SK-N-SH treated with all-trans-retinoic acid at 6 μM for 48 hours (cell line): ENCODE results near the gene CMIP.

Experiments used
- ATAC-seq: fragments of 200-7000 bp; cut with Tn5 transposase; 3 replicates; pipeline ENCODE4 v1.9.1; 2020; ENCODE audit warnings: mild to moderate bottlenecking, moderate library complexity
- ARNTL ChIP-seq: fragments of 450-650 bp; formaldehyde crosslinking; IDR thresholded peaks from 2 replicates; pipeline ENCODE4 v1.5.0; 2020; ENCODE audit warnings: low read depth, mild to moderate bottlenecking, moderate library complexity, borderline replicate concordance
- BACH2 ChIP-seq: fragments of 250-450 bp; sonication (Bioruptor Pico); IDR thresholded peaks from 2 replicates; pipeline ENCODE4 v1.9.0; 2021; ENCODE audit warnings: mild to moderate bottlenecking, borderline replicate concordance
- CSDC2 ChIP-seq: fragments of 250-450 bp; sonication (Bioruptor Pico); IDR thresholded peaks from 2 replicates; pipeline ENCODE4 v1.5.0; 2020; ENCODE audit warnings: mild to moderate bottlenecking, moderate library complexity
- CSRNP3 ChIP-seq: fragments of 250-450 bp; sonication (Bioruptor Pico); IDR thresholded peaks from 2 replicates; pipeline ENCODE4 v1.5.1; 2021; ENCODE audit warnings: mild to moderate bottlenecking, moderate library complexity
- ESRRG ChIP-seq: fragments of 250-450 bp; sonication (Bioruptor Pico); IDR thresholded peaks from 2 replicates; pipeline ENCODE4 v1.6.1; 2021; ENCODE audit warnings: mild to moderate bottlenecking
- GLIS3 ChIP-seq: fragments of 250-450 bp; sonication (Bioruptor Pico); IDR thresholded peaks from 2 replicates; pipeline ENCODE4 v1.5.0; 2020; ENCODE audit warnings: mild to moderate bottlenecking, moderate library complexity
- ISL1 ChIP-seq: fragments of 250-450 bp; sonication (Bioruptor Pico); IDR thresholded peaks from 2 replicates; pipeline ENCODE4 v2.1.2; 2022; ENCODE audit warnings: mild to moderate bottlenecking, moderate library complexity
- POU6F1 ChIP-seq: fragments of 250-450 bp; sonication (Bioruptor Pico); IDR thresholded peaks from 2 replicates; pipeline ENCODE4 v1.8.0; 2021; ENCODE audit warnings: low read depth, mild to moderate bottlenecking, moderate library complexity, borderline replicate concordance
- PPARA ChIP-seq: fragments of 250-450 bp; sonication (Bioruptor Pico); IDR thresholded peaks from 2 replicates; pipeline ENCODE4 v1.5.0; 2020; ENCODE audit warnings: mild to moderate bottlenecking, borderline replicate concordance
- RARB ChIP-seq: fragments of 250-450 bp; sonication (Bioruptor Pico); IDR thresholded peaks from 2 replicates; pipeline ENCODE4 v1.8.0; 2021; ENCODE audit warnings: mild to moderate bottlenecking, moderate library complexity
- SNAI2 ChIP-seq: fragments of 250-450 bp; sonication (Bioruptor Pico); IDR thresholded peaks from 2 replicates; pipeline ENCODE4 v1.5.0; 2020; ENCODE audit warnings: mild to moderate bottlenecking, moderate library complexity
- TCF4 ChIP-seq: fragments of 250-450 bp; sonication (Bioruptor Pico); IDR thresholded peaks from 2 replicates; pipeline ENCODE4 v1.8.0; 2021; ENCODE audit warnings: mild to moderate bottlenecking, moderate library complexity, borderline replicate concordance
- TOX ChIP-seq: fragments of 250-450 bp; sonication (Bioruptor Pico); IDR thresholded peaks from 2 replicates; pipeline ENCODE4 v1.8.0; 2021; ENCODE audit warnings: mild to moderate bottlenecking, moderate library complexity, borderline replicate concordance
- TSHZ2 ChIP-seq: fragments of 250-450 bp; sonication (Bioruptor Pico); IDR thresholded peaks from 2 replicates; pipeline ENCODE4 v1.5.0; 2020; ENCODE audit warnings: mild to moderate bottlenecking, moderate library complexity
- ZC3H10 ChIP-seq: fragments of 250-450 bp; sonication (Bioruptor Pico); IDR thresholded peaks from 2 replicates; pipeline ENCODE4 v1.5.1; 2021; ENCODE audit warnings: mild to moderate bottlenecking, moderate library complexity
- ZFP3 ChIP-seq: fragments of 250-450 bp; sonication (Bioruptor Pico); IDR thresholded peaks from 2 replicates; pipeline ENCODE4 v1.5.0; 2020; ENCODE audit warnings: mild to moderate bottlenecking, moderate library complexity
- ZFP30 ChIP-seq: fragments of 450-650 bp; formaldehyde crosslinking; IDR thresholded peaks from 2 replicates; pipeline ENCODE4 v1.5.0; 2022; ENCODE audit warnings: mild to moderate bottlenecking, moderate library complexity
- ZNF565 ChIP-seq: fragments of 450-650 bp; formaldehyde crosslinking; conservative IDR thresholded peaks from 2 replicates; pipeline ENCODE4 v1.5.0; 2020; ENCODE audit warnings: low read depth, mild to moderate bottlenecking, moderate library complexity
- ZNF70 ChIP-seq: fragments of 450-650 bp; formaldehyde crosslinking; IDR thresholded peaks from 2 replicates; pipeline ENCODE4 v1.5.0; 2020; ENCODE audit warnings: mild to moderate bottlenecking, moderate library complexity
- ZNF8 ChIP-seq: fragments of 450-650 bp; formaldehyde crosslinking; IDR thresholded peaks from 2 replicates; pipeline ENCODE4 v1.5.0; 2020; ENCODE audit warnings: mild to moderate bottlenecking, moderate library complexity
- TF ChIP-seq, protein P1 (sequence below): fragments of 250-450 bp; sonication (Bioruptor Pico); IDR thresholded peaks from 2 replicates; pipeline ENCODE4 v1.8.0; 2020; ENCODE audit warnings: mild to moderate bottlenecking, moderate library complexity, borderline replicate concordance

CMIP gene

DNA sequence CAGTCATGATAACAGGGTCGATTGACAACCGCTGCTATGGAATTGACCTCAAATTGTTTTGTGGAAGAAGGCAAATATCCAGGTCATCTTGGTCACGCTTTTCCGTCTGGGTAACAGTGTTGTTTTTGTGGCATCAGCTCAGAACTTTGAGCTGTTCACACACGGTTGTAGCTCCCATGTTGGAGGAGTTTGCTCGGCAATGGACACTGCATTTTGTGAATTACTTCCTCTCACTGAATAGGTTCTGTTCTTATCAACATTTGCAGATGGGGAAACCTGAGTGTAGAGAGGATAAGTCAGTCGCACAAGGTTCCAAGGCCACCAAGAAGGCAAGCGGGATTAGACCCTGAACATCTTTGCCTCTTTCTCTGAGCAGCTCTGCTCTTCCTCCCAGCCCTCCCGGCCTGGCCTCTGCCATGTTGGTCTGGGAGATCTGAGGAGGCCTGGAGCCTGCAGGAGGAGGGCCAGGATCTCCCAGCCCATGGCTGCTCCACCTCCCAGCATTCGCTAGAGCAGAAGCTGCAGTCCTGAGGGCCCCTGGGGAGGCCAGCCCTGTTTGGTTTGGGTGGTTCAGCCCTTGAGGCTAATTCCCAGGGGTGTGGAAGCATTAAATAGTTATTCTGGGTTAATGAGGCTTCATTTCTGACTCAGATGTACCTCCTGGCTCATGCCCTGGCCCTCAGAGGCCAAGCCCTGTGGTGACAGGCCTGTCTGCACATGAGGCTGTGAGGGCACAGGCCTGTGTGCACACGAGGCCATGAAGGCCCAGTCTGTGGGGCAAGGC lies 180.3 kb downstream of the CMIP start:
- TF ChIP-seq CSDC2 (CRISPR knock-in tag) (no peak), TSHZ2 (CRISPR knock-in tag) (no peak), ISL1 (CRISPR knock-in tag) (no peak), ESRRG (CRISPR knock-in tag) (no peak), TOX (CRISPR knock-in tag) (no peak), ARNTL (CRISPR knock-in tag) (no peak), PPARA (CRISPR knock-in tag) (no peak), ZNF70 (CRISPR knock-in tag) (no peak), ZFP3 (no peak), ZFP30 (CRISPR knock-in tag) (no peak), POU6F1 (no peak), GLIS3 (CRISPR knock-in tag) (no peak), BACH2 (CRISPR knock-in tag) (no peak), CSRNP3 (CRISPR knock-in tag) (no peak)
- TF ChIP-seq, protein P1, sequence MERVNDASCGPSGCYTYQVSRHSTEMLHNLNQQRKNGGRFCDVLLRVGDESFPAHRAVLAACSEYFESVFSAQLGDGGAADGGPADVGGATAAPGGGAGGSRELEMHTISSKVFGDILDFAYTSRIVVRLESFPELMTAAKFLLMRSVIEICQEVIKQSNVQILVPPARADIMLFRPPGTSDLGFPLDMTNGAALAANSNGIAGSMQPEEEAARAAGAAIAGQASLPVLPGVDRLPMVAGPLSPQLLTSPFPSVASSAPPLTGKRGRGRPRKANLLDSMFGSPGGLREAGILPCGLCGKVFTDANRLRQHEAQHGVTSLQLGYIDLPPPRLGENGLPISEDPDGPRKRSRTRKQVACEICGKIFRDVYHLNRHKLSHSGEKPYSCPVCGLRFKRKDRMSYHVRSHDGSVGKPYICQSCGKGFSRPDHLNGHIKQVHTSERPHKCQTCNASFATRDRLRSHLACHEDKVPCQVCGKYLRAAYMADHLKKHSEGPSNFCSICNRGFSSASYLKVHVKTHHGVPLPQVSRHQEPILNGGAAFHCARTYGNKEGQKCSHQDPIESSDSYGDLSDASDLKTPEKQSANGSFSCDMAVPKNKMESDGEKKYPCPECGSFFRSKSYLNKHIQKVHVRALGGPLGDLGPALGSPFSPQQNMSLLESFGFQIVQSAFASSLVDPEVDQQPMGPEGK (CRISPR knock-in tag): no peak
- ATAC-seq: no peak

- TF ChIP-seq ARNTL (CRISPR knock-in tag) (no peak), ZFP30 (CRISPR knock-in tag) (no peak), ZNF70 (CRISPR knock-in tag) (no peak), PPARA (CRISPR knock-in tag) (no peak), ESRRG (CRISPR knock-in tag) (no peak), CSDC2 (CRISPR knock-in tag) (no peak), ISL1 (CRISPR knock-in tag) (no peak), GLIS3 (CRISPR knock-in tag) (no peak), ZNF565 (no peak), ZC3H10 (CRISPR knock-in tag) (no peak), BACH2 (CRISPR knock-in tag) (no peak), TCF4 (no peak), ZNF8 (CRISPR knock-in tag) (no peak), POU6F1 (no peak), RARB (no peak), SNAI2 (no peak)
- TF ChIP-seq, protein P1 (CRISPR knock-in tag): no peak
Observed at GRCh38 chr16:81625544-81626153, 181.0 kb downstream of the CMIP start.

More at GRCh38 chr16:81625544-81626153, 181.0 kb downstream of the CMIP start:
- ATAC-seq: peak; percentile 75
